ENCODE measurements around the gene ZNF451. TPM values are rescaled to one million over a fixed set of nuclear protein-coding genes. Genes with fewer than 3 reads are reported as not detected.

The ZNF451 gene
- total RNA-seq, 2 donors from 2014 or later, result 73.8 to 76.2 TPM

- H3K4me3 Mint-ChIP-seq, result no peak overlapping the region
- no peak overlapping the region for H3K27ac Mint-ChIP-seq
- DNase-seq, result no peak
- ATAC-seq (replicated peaks in 1 of 2), result no peak
- H3K9me3 Mint-ChIP-seq, result no peaks in the 10 kb centered on the region
- peaks cover 32% of the 10 kb centered on the region for H3K4me1 Mint-ChIP-seq (ENCODE audit: low read depth)
- H3K36me3 Mint-ChIP-seq (ENCODE audit: insufficient read depth in 2 of 2), result no peaks in the 10 kb centered on the region
- H3K27me3 Mint-ChIP-seq (ENCODE audit: low read depth), result no peaks in the 10 kb centered on the region
These were observed 115.8 kb downstream of the ZNF451 start for GRCh38 chr6:57205550-57206328.

- H3K27ac Mint-ChIP-seq, result no peak overlapping the region
- ATAC-seq (replicated peaks in 1 of 2) (peak; percentile 72 to 80), DNase-seq (no peak)
- H3K4me3 Mint-ChIP-seq, result peak overlapping the region in 1 of 2 donors; percentile 27
- H3K4me1 Mint-ChIP-seq (ENCODE audit: low read depth), result peaks cover 32% of the 10 kb centered on the region
- H3K9me3 Mint-ChIP-seq, result no peaks in the 10 kb centered on the region
- no peaks in the 10 kb centered on the region for H3K27me3 Mint-ChIP-seq (ENCODE audit: low read depth)
- H3K36me3 Mint-ChIP-seq (ENCODE audit: insufficient read depth in 2 of 2), result no peaks in the 10 kb centered on the region
These were observed 117.2 kb downstream of the ZNF451 start for GRCh38 chr6:57207141-57207540.

- Mint-ChIP-seq H3K36me3 (ENCODE audit: insufficient read depth in 2 of 2) (no peaks in the 10 kb centered on the region), H3K4me1 (ENCODE audit: low read depth) (peaks cover 32% of the 10 kb centered on the region), H3K27me3 (ENCODE audit: low read depth) (no peaks in the 10 kb centered on the region), H3K27ac (peak overlapping the region; percentile 62), H3K9me3 (no peaks in the 10 kb centered on the region), H3K4me3 (peak overlapping the region; percentile 20 to 46)
- DNase-seq, result no peak
- ATAC-seq (replicated peaks in 1 of 2), result peak; percentile 85 to 89
These were observed 117.9 kb downstream of the ZNF451 start for GRCh38 chr6:57207872-57208271.

GRCh38 chr6:57209030-57209429, 119.0 kb downstream of the ZNF451 start:
- no peaks in the 10 kb centered on the region for H3K27me3 Mint-ChIP-seq (ENCODE audit: low read depth)
- H3K4me1 Mint-ChIP-seq (ENCODE audit: low read depth), result peaks cover 39% of the 10 kb centered on the region
- ATAC-seq (replicated peaks in 1 of 2) (no peak), DNase-seq (no peak)
- H3K27ac Mint-ChIP-seq, result no peak overlapping the region
- no peak overlapping the region for H3K4me3 Mint-ChIP-seq
- H3K9me3 Mint-ChIP-seq, result no peaks in the 10 kb centered on the region
- H3K36me3 Mint-ChIP-seq (ENCODE audit: insufficient read depth in 2 of 2), result no peaks in the 10 kb centered on the region

- H3K36me3 Mint-ChIP-seq (ENCODE audit: insufficient read depth in 2 of 2), result peaks cover 4 to 5% of the 10 kb centered on the region in 2 donors
- H3K9me3 Mint-ChIP-seq, result peaks cover 2 to 5% of the 10 kb centered on the region in 2 donors
- no peak for ATAC-seq (replicated peaks in 1 of 2)
- H3K27me3 Mint-ChIP-seq (ENCODE audit: low read depth), result no peaks in the 10 kb centered on the region
- peaks cover 49% of the 10 kb centered on the region for H3K4me1 Mint-ChIP-seq (ENCODE audit: low read depth)
- H3K4me3 Mint-ChIP-seq, result no peak overlapping the region
- no peak for DNase-seq
- no peak overlapping the region for H3K27ac Mint-ChIP-seq
These were observed 120.1 kb downstream of the ZNF451 start for GRCh38 chr6:57210060-57210459.

GRCh38 chr6:57215260-57215659, 125.3 kb downstream of the ZNF451 start:
- H3K9me3 Mint-ChIP-seq, result peaks cover 3 to 5% of the 10 kb centered on the region in 2 donors
- ATAC-seq (replicated peaks in 1 of 2) (no peak), DNase-seq (no peak)
- peaks cover 25% of the 10 kb centered on the region for H3K4me1 Mint-ChIP-seq (ENCODE audit: low read depth)
- no peak overlapping the region for H3K4me3 Mint-ChIP-seq
- H3K27ac Mint-ChIP-seq, result no peak overlapping the region
- peaks cover 7% of the 10 kb centered on the region in 2 donors for H3K36me3 Mint-ChIP-seq (ENCODE audit: insufficient read depth in 2 of 2)
- H3K27me3 Mint-ChIP-seq (ENCODE audit: low read depth), result peaks cover 12% of the 10 kb centered on the region

- H3K4me1 Mint-ChIP-seq (ENCODE audit: low read depth), result peaks cover 33% of the 10 kb centered on the region
- no peak for ATAC-seq (replicated peaks in 1 of 2)
These were observed 126.5 kb downstream of the ZNF451 start for GRCh38 chr6:57216235-57217101.

GRCh38 chr6:57217270-57217669, 127.3 kb downstream of the ZNF451 start:
- H3K27ac Mint-ChIP-seq, result no peak overlapping the region
- peaks cover 8 to 10% of the 10 kb centered on the region in 2 donors for H3K36me3 Mint-ChIP-seq (ENCODE audit: insufficient read depth in 2 of 2)
- peaks cover 33% of the 10 kb centered on the region for H3K4me1 Mint-ChIP-seq (ENCODE audit: low read depth)
- peaks cover 3 to 5% of the 10 kb centered on the region in 2 donors for H3K9me3 Mint-ChIP-seq
- H3K27me3 Mint-ChIP-seq (ENCODE audit: low read depth), result peaks cover 15% of the 10 kb centered on the region
- DNase-seq (no peak), ATAC-seq (replicated peaks in 1 of 2) (no peak)
- H3K4me3 Mint-ChIP-seq, result no peak overlapping the region

More at GRCh38 chr6:57216235-57217101, 126.5 kb downstream of the ZNF451 start:
- peaks cover 3 to 5% of the 10 kb centered on the region in 2 donors for H3K9me3 Mint-ChIP-seq
- DNase-seq, result no peak
- H3K27ac Mint-ChIP-seq, result no peak overlapping the region
- H3K4me3 Mint-ChIP-seq, result no peak overlapping the region
- peaks cover 7% of the 10 kb centered on the region in 2 donors for H3K36me3 Mint-ChIP-seq (ENCODE audit: insufficient read depth in 2 of 2)
- H3K27me3 Mint-ChIP-seq (ENCODE audit: low read depth), result peaks cover 15% of the 10 kb centered on the region

Other genes starting within 250 kb of the ZNF451 start
- under 1 TPM; 0.32 to 0.48 TPM for gene BEND6, start 135.1 kb upstream of the ZNF451 start, total RNA-seq
- 10 to 100 TPM; 12.1 to 12.4 TPM for gene KIAA1586, start 43.5 kb upstream of the ZNF451 start, total RNA-seq
- gene BAG2, start 82.1 kb downstream of the ZNF451 start, total RNA-seq, result 1 to 10 TPM; 5.5 to 5.8 TPM
- 1 to 10 TPM; 2.0 to 2.2 TPM for gene RAB23, start 132.1 kb downstream of the ZNF451 start, total RNA-seq
- 10 to 100 TPM; 27.2 to 33.6 TPM for gene PRIM2, start 227.4 kb downstream of the ZNF451 start, total RNA-seq